Left kidney (tissue), 2 donors: Measurements from ENCODE around the gene EXOC2. TPM values are rescaled to one million over a fixed set of nuclear protein-coding genes. Genes with fewer than 3 reads are reported as not detected.
"Not testable (repeated sequence)": the region's sequence is repeated elsewhere in the genome, so short reads cannot be mapped to it uniquely, and the experiment has no call there.

Source experiments
- DNase-seq: peaks from one replicate; pipeline ENCODE4 v3.0.0-alpha.2; 2013
- polyA plus RNA-seq: library from polyadenylated mRNA; unstranded; fragments of 120-200 nt; gene quantifications from one replicate; pipeline ENCODE4 v1.2.1, GENCODE V29; 2013; ENCODE audit not compliant: insufficient read length

EXOC2 gene
- polyA plus RNA-seq, 1 donor = 24.5 TPM

- no peak for DNase-seq
These were observed 19.0 kb upstream of the EXOC2 start for GRCh38 chr6:711925-712324.

- DNase-seq = no peak
These were observed 17.9 kb upstream of the EXOC2 start for GRCh38 chr6:710601-711571.

GRCh38 chr6:709471-710056, 16.6 kb upstream of the EXOC2 start:
- DNase-seq = no peak

- no peak for DNase-seq
These were observed 15.3 kb upstream of the EXOC2 start for GRCh38 chr6:708237-708598.

GRCh38 chr6:707576-708236, 14.8 kb upstream of the EXOC2 start:
- DNase-seq = no peak

- no peak for DNase-seq
These were observed 14.0 kb upstream of the EXOC2 start for GRCh38 chr6:706819-707381.

- DNase-seq = no peak
These were observed 13.2 kb upstream of the EXOC2 start for GRCh38 chr6:706146-706545.

- DNase-seq = no peak
These were observed 12.1 kb upstream of the EXOC2 start for GRCh38 chr6:705047-705446.

- DNase-seq = no peak
These were observed 11.1 kb upstream of the EXOC2 start for GRCh38 chr6:704046-704445.

- DNase-seq = no peak
These were observed 10.6 kb upstream of the EXOC2 start for GRCh38 chr6:703552-703951.

- DNase-seq = no peak
These were observed 9.0 kb upstream of the EXOC2 start for GRCh38 chr6:701700-702479.

GRCh38 chr6:701215-701614, 8.3 kb upstream of the EXOC2 start:
- DNase-seq = no peak

- DNase-seq = no peak
These were observed 7.6 kb upstream of the EXOC2 start for GRCh38 chr6:700490-700889.

- DNase-seq = no peak
These were observed 6.4 kb upstream of the EXOC2 start for GRCh38 chr6:699319-699718.

- DNase-seq = not testable (repeated sequence)
These were observed 1.6 kb upstream of the EXOC2 start for GRCh38 chr6:694431-695126.

- DNase-seq = no peak
These were observed 727 bp upstream of the EXOC2 start for GRCh38 chr6:693723-694009.

GRCh38 chr6:692356-692851, 535 bp downstream of the EXOC2 start:
- DNase-seq = no peak

GRCh38 chr6:689223-689622, 3.7 kb downstream of the EXOC2 start:
- DNase-seq = no peak

- DNase-seq = no peak
These were observed 6.4 kb downstream of the EXOC2 start for GRCh38 chr6:686497-686896.

GRCh38 chr6:684831-685636, 7.9 kb downstream of the EXOC2 start:
- DNase-seq = no peak
